HepG2 (cell line): Measurements from ENCODE around the gene TMEM235. TPM values are rescaled to one million over a fixed set of nuclear protein-coding genes. Genes with fewer than 3 reads are reported as not detected.

Experiments
- BCL6 ChIP-seq: IDR thresholded peaks from 2 replicates; pipeline ENCODE4 v1.6.1; 2016; ENCODE audit warnings: missing genetic modification reagents, missing compliant biosample characterization
- CERS6 ChIP-seq: sonication (generic); formaldehyde crosslinking; IDR thresholded peaks from 2 replicates; pipeline ENCODE4 v1.5.0; 2020; ENCODE audit warnings: missing genetic modification reagents
- CHD2 ChIP-seq: IDR thresholded peaks from 2 replicates; pipeline ENCODE4 v1.6.1; 2011; ENCODE audit warnings: low read depth, low read length, improper control_type of control experiment
- CREBL2 ChIP-seq: sonication (generic); formaldehyde crosslinking; IDR thresholded peaks from 2 replicates; pipeline ENCODE4 v1.8.1; 2023; ENCODE audit warnings: missing genetic modification reagents, mild to moderate bottlenecking, borderline replicate concordance
- GZF1 ChIP-seq: sonication (generic); formaldehyde crosslinking; IDR thresholded peaks from 2 replicates; pipeline ENCODE4 v1.5.1; 2020; ENCODE audit warnings: mild to moderate bottlenecking, missing genetic modification reagents
- HOXA5 ChIP-seq: sonication (generic); formaldehyde crosslinking; IDR thresholded peaks from 2 replicates; pipeline ENCODE4 v1.4.0; 2020; ENCODE audit warnings: missing genetic modification reagents
- IRF2 ChIP-seq: IDR thresholded peaks from 2 replicates; pipeline ENCODE4 v1.6.1; 2018; ENCODE audit warnings: missing genetic modification reagents, missing compliant biosample characterization
- JDP2 ChIP-seq: sonication (generic); formaldehyde crosslinking; IDR thresholded peaks from 2 replicates; pipeline ENCODE4 v1.8.1; 2022; ENCODE audit warnings: missing genetic modification reagents, borderline replicate concordance
- JUNB ChIP-seq: sonication (generic); formaldehyde crosslinking; IDR thresholded peaks from 2 replicates; pipeline ENCODE4 v1.8.0; 2022; ENCODE audit warnings: missing genetic modification reagents, mild to moderate bottlenecking, borderline replicate concordance
- KDM5A ChIP-seq: fragments of 200-600 bp; sonication (generic); IDR thresholded peaks from 2 replicates; pipeline ENCODE4 v1.7.0; 2018; ENCODE audit warnings: antibody characterized with exemption, mild to moderate bottlenecking, low read length, borderline replicate concordance
- MAX ChIP-seq: IDR thresholded peaks from 2 replicates; pipeline ENCODE4 v1.6.1; 2012; ENCODE audit warnings: inconsistent platforms
- MLXIP ChIP-seq: sonication (generic); formaldehyde crosslinking; IDR thresholded peaks from 2 replicates; pipeline ENCODE4 v1.9.0; 2021; ENCODE audit warnings: missing genetic modification reagents, borderline replicate concordance
- MXD3 ChIP-seq: IDR thresholded peaks from 2 replicates; pipeline ENCODE4 v1.6.1; 2016; ENCODE audit warnings: mild to moderate bottlenecking, missing biosample characterization, missing genetic modification reagents
- NFRKB ChIP-seq: fragments of 450-650 bp; IDR thresholded peaks from 2 replicates; pipeline ENCODE4 v1.6.1; 2017
- PBX3 ChIP-seq: sonication (generic); formaldehyde crosslinking; IDR thresholded peaks from 2 replicates; pipeline ENCODE4 v1.8.1; 2023; ENCODE audit warnings: missing genetic modification reagents, inconsistent platforms, borderline replicate concordance
- PCBP1 ChIP-seq: fragments of 200-400 bp; formaldehyde crosslinking; IDR thresholded peaks from 2 replicates; pipeline ENCODE4 v1.6.1; 2017; ENCODE audit warnings: mild to moderate bottlenecking, low read depth, low read length, borderline replicate concordance
- THYN1 ChIP-seq: sonication (generic); formaldehyde crosslinking; IDR thresholded peaks from 2 replicates; pipeline ENCODE4 v1.8.1; 2023; ENCODE audit warnings: low read depth, mild to moderate bottlenecking, moderate library complexity, missing genetic modification reagents, borderline replicate concordance
- U2AF2 ChIP-seq: fragments of 200-400 bp; formaldehyde crosslinking; IDR thresholded peaks from 2 replicates; pipeline ENCODE4 v1.6.1; 2017; ENCODE audit warnings: low read depth, mild to moderate bottlenecking, low read length
- ZC3H4 ChIP-seq: sonication (generic); formaldehyde crosslinking; IDR thresholded peaks from 2 replicates; pipeline ENCODE4 v1.4.0; 2020; ENCODE audit warnings: missing genetic modification reagents, borderline replicate concordance
- ZEB1 ChIP-seq: IDR thresholded peaks from 2 replicates; pipeline ENCODE4 v1.6.1; 2012; ENCODE audit warnings: mild to moderate bottlenecking, low read depth, inconsistent platforms; ENCODE audit not compliant: insufficient replicate concordance
- ZKSCAN8 ChIP-seq: IDR thresholded peaks from 2 replicates; pipeline ENCODE4 v1.6.1; 2016; ENCODE audit warnings: borderline replicate concordance, missing genetic modification reagents, missing compliant biosample characterization
- ZNF576 ChIP-seq: sonication (generic); formaldehyde crosslinking; IDR thresholded peaks from 2 replicates; pipeline ENCODE4 v1.4.0; 2020; ENCODE audit warnings: mild to moderate bottlenecking, missing genetic modification reagents
- ZSCAN20 ChIP-seq: sonication (generic); formaldehyde crosslinking; IDR thresholded peaks from 2 replicates; pipeline ENCODE4 v1.4.0; 2020; ENCODE audit warnings: missing genetic modification reagents, mild to moderate bottlenecking, borderline replicate concordance
- ZSCAN22 ChIP-seq: sonication (generic); formaldehyde crosslinking; IDR thresholded peaks from 2 replicates; pipeline ENCODE4 v1.4.0; 2020; ENCODE audit warnings: mild to moderate bottlenecking, missing genetic modification reagents
- polyA plus RNA-seq, 8 experiments: library from polyadenylated mRNA; depleted of rRNA in 3 of 8; stranded (reverse) in 7 of 8; unstranded in 1 of 8; fragments of >200 nt; fragmentation: Illumina TruSeq in 4 of 8; extraction: Trizol in 4 of 8; gene quantifications; 2 replicates each; pipeline versions ENCODE4 v1.2.1 to v1.2.3, GENCODE V29; 2011 to 2016; ENCODE audit warnings: low read depth in 4 of 8, missing spikeins in 1 of 8, mixed read lengths in 1 of 8; ENCODE audit not compliant: insufficient read depth in 1 of 8
- total RNA-seq, 5 experiments: library from RNA; depleted of rRNA; stranded (reverse); fragments of >200 nt; fragmentation: Illumina TruSeq; extraction: Trizol; gene quantifications; 2 replicates each; pipeline ENCODE4 v1.2.3, GENCODE V29; 2016; ENCODE audit warnings: low read depth in 1 of 5

Gene TMEM235
- total and polyA plus RNA-seq, 2 of the 13 experiments (the other 11 are each of a cell fraction or from before 2014, with no cell fraction given), result not detected

- TF ChIP-seq JUNB (CRISPR knock-in tag), result no peak
- TF ChIP-seq U2AF2, result no peak
- TF ChIP-seq PBX3, result no peak
- TF ChIP-seq ZC3H4 (CRISPR knock-in tag), result no peak
- no peak for TF ChIP-seq ZSCAN22 (CRISPR knock-in tag)
- TF ChIP-seq CREBL2 (CRISPR knock-in tag), result no peak
- TF ChIP-seq NFRKB, result no peak
- no peak for TF ChIP-seq JDP2 (CRISPR knock-in tag)
- no peak for TF ChIP-seq CERS6 (CRISPR knock-in tag)
- TF ChIP-seq ZKSCAN8 (CRISPR knock-in tag), result 0 out of 2 replicates have a peak, but pooled peaks have one; percentile 58
- peak; percentile 98 for TF ChIP-seq BCL6
- TF ChIP-seq ZNF576, result no peak
- no peak for TF ChIP-seq HOXA5 (CRISPR knock-in tag)
- TF ChIP-seq ZEB1, result no peak
- TF ChIP-seq ZSCAN20 (CRISPR knock-in tag), result no peak
- TF ChIP-seq PCBP1, result 0 out of 2 replicates have a peak, but pooled peaks have one; percentile 21
- no peak for TF ChIP-seq MXD3 (CRISPR knock-in tag)
- no peak for TF ChIP-seq MLXIP (CRISPR knock-in tag)
- no peak for TF ChIP-seq KDM5A
- TF ChIP-seq GZF1 (CRISPR knock-in tag), result no peak
- TF ChIP-seq THYN1 (CRISPR knock-in tag), result no peak
- no peak for TF ChIP-seq CHD2
- TF ChIP-seq MAX, result peak; percentile 55; the same call in 1 of the 2 replicates
- TF ChIP-seq IRF2 (CRISPR knock-in tag), result peak; percentile 59; the same call in 1 of the 2 replicates
These were observed 31.8 kb downstream of the TMEM235 start (continued) for GRCh38 chr17:78263063-78263735.
